ENCODE data around the gene CRYBB2. TPM values are rescaled to one million over a fixed set of nuclear protein-coding genes. Genes with fewer than 3 reads are reported as not detected.

CRYBB2 gene
- total RNA-seq, 1 experiment from 2014 or later = not detected

- Mint-ChIP-seq H3K27ac (no peak overlapping the region), H3K9me3 (no peaks in the 10 kb centered on the region), H3K4me3 (no peak overlapping the region), H3K4me1 (peaks cover 0 to 3% of the 10 kb centered on the region in 2 experiments; a peak in 2 of 4 replicates), H3K27me3 (ENCODE audit: low read depth) (peaks cover 23% of the 10 kb centered on the region), H3K36me3 (ENCODE audit: insufficient read depth in 1 of 3, low read depth in 3 of 3) (no peaks in the 10 kb centered on the region)
- DNase-seq = peak; percentile 91
- Histone ChIP-seq H3K23ac (ENCODE audit: insufficient read length, low read depth, low read length) (no peak overlapping the region), H4K20me1 (ENCODE audit: control insufficient read depth, insufficient read depth, insufficient read length) (no peaks in the 10 kb centered on the region), H2BK120ac (ENCODE audit: low read depth, low read length, poor library complexity, severe bottlenecking) (no peak overlapping the region), H3T11ph (ENCODE audit: low read length) (no peak overlapping the region), H3K9ac (ENCODE audit: extremely low read depth, insufficient read length, low read length) (no peak overlapping the region), H2BK5ac (ENCODE audit: insufficient read length, low read length) (no peak overlapping the region), H3K18ac (ENCODE audit: insufficient read length, low read depth, low read length) (no peak overlapping the region), H2BK20ac (ENCODE audit: low read depth, low read length, poor library complexity, severe bottlenecking) (no peak overlapping the region), H3K27me3 (ENCODE audit: insufficient read depth, low read length) (no peaks in the 10 kb centered on the region), H2AFZ (ENCODE audit: low read length) (no peak overlapping the region), H2BK15ac (ENCODE audit: low read depth, low read length) (no peak overlapping the region), H3K4me2 (ENCODE audit: insufficient read depth, insufficient read length, low read length) (no peak overlapping the region), H4K8ac (replicated peaks; ENCODE audit: insufficient read length, low read depth, low read length) (no peak overlapping the region), H3K23me2 (ENCODE audit: insufficient read length, low read depth, low read length, poor library complexity, severe bottlenecking) (no peaks in the 10 kb centered on the region), H2AK5ac (ENCODE audit: insufficient read length, low read length) (no peak overlapping the region), H3K79me1 (ENCODE audit: insufficient read depth, low read depth, low read length, poor library complexity, severe bottlenecking) (no peaks in the 10 kb centered on the region), H3K4ac (ENCODE audit: low read depth, low read length) (no peak overlapping the region), H4K91ac (ENCODE audit: insufficient read length, low read depth, low read length) (no peak overlapping the region), H3K27ac (ENCODE audit: insufficient read length, low read depth, low read length) (no peak overlapping the region), H3K79me2 (ENCODE audit: insufficient read depth, low read length) (no peaks in the 10 kb centered on the region), H4K5ac (ENCODE audit: insufficient read length, low read depth, low read length) (no peak overlapping the region), H3K9me3 (ENCODE audit: control insufficient read depth, low read depth, low read length) (no peaks in the 10 kb centered on the region), H2BK12ac (ENCODE audit: insufficient read length, low read depth, low read length) (no peak overlapping the region), H3K14ac (ENCODE audit: insufficient read depth, low read length) (no peak overlapping the region), H3K56ac (ENCODE audit: insufficient read length, low read depth, low read length) (no peak overlapping the region), H3K4me1 (ENCODE audit: insufficient read depth, low read length) (no peaks in the 10 kb centered on the region)
- WGBS (ENCODE audit: extremely low coverage, insufficient read length, low lambda C conversion rate) = no CpG with 5 or more reads among the region's 30 CpGs
- TF ChIP-seq CTCF (conservative IDR thresholded peaks at IDR 0.05) = peak; percentile 88
Measured at GRCh38 chr22:25235547-25236290, 16.3 kb downstream of the CRYBB2 start.

Measured in H9 (cell line).